K562 treated with DMSO at 1 percent for 4 hours (cell line): ENCODE measurements around the gene ZNF283. TPM values are rescaled to one million over a fixed set of nuclear protein-coding genes. Genes with fewer than 3 reads are reported as not detected.

Experiments used
- total RNA-seq: library from RNA; unstranded; fragments of 300-600 nt; gene quantifications from 2 replicates; pipeline ENCODE4 v1.2.3, GENCODE V29; 2022; ENCODE audit not compliant: insufficient read depth

The ZNF283 gene
- total RNA-seq = 4.4 and 9.7 TPM in 2 replicates

GRCh38 chr19:43826787-43827754 is at the start of gene ZNF283:
TSS of gene ZNF283 (plus strand) at chr19:43827321. CDS start at chr19:43833505, 6,184 bp downstream.

GRCh38 chr19:43780706-43781525 is 46.2 kb upstream of the ZNF283 start, which contains the start of gene KCNN4:
TSS of gene KCNN4 (minus strand) at chr19:43780973. CDS start at chr19:43780861, 112 bp downstream.

GRCh38 chr19:43802216-43802951 is 24.7 kb upstream of the ZNF283 start, which contains the start of gene LYPD5:
TSS of gene LYPD5 (minus strand) at chr19:43802447. CDS start at chr19:43802380, 67 bp downstream.

GRCh38 chr19:43883864-43884263 is 56.7 kb downstream of the ZNF283 start, which contains the start of gene ZNF404:
TSS of gene ZNF404 (minus strand) at chr19:43883964.

Other genes starting within 250 kb of the ZNF283 start
- gene IRGQ, start 231.2 kb upstream of the ZNF283 start, total RNA-seq = 5.4 and 10.9 TPM in 2 replicates
- gene ZNF576, start 230.7 kb upstream of the ZNF283 start, total RNA-seq = 6.1 and 6.6 TPM in 2 replicates
- 0.67 TPM in 1 of 2 replicates, not detected in the other for gene SRRM5, start 215.2 kb upstream of the ZNF283 start, total RNA-seq
- 51.8 and 54.5 TPM in 2 replicates for gene ZNF428, start 207.7 kb upstream of the ZNF283 start, total RNA-seq
- 2.9 and 4.4 TPM in 2 replicates for gene CADM4, start 187.5 kb upstream of the ZNF283 start, total RNA-seq
- gene PLAUR, start 157.2 kb upstream of the ZNF283 start, total RNA-seq = 19.7 and 23.4 TPM in 2 replicates
- not detected in 2 replicates for gene IRGC, start 111.2 kb upstream of the ZNF283 start, total RNA-seq
- 22.3 and 34.0 TPM in 2 replicates for gene SMG9, start 72.4 kb upstream of the ZNF283 start, total RNA-seq
- gene KCNN4, start 46.3 kb upstream of the ZNF283 start, total RNA-seq = 7.7 and 16.2 TPM in 2 replicates
- not detected in 2 replicates for gene LYPD5, start 24.9 kb upstream of the ZNF283 start, total RNA-seq
- gene ZNF404, start 56.6 kb downstream of the ZNF283 start, total RNA-seq = 0.73 and 1.1 TPM in 2 replicates
- 4.4 and 4.9 TPM in 2 replicates for gene ZNF45, start 108.0 kb downstream of the ZNF283 start, total RNA-seq
- gene ZNF221, start 123.9 kb downstream of the ZNF283 start, total RNA-seq = 0.51 TPM in 1 of 2 replicates, not detected in the other
- gene ZNF155, start 156.9 kb downstream of the ZNF283 start, total RNA-seq = 1.1 and 7.3 TPM in 2 replicates
- gene ZNF230, start 175.6 kb downstream of the ZNF283 start, total RNA-seq = 1.2 and 1.8 TPM in 2 replicates
- 3.5 and 5.5 TPM in 2 replicates for gene ZNF222, start 198.1 kb downstream of the ZNF283 start, total RNA-seq
- gene ZNF223, start 224.7 kb downstream of the ZNF283 start, total RNA-seq = 2.8 and 4.3 TPM in 2 replicates
- gene ZNF284, start 244.8 kb downstream of the ZNF283 start, total RNA-seq = 0.38 TPM in 1 of 2 replicates, not detected in the other